BLaER1 treated with 17β-estradiol and CSF1 and Interleukin-3, amounts not matched to agents 10 nM and 100 nM (cell line): ENCODE measurements around the gene RBFOX1.

Source experiments
- H3K27ac ChIP-seq, 11 experiments: shearing (Covaris generic); formaldehyde crosslinking; 2 replicates each; pipeline ENCODE4 v1.8.1; 2022
- H3K27me3 ChIP-seq, 11 experiments: shearing (Covaris generic); formaldehyde crosslinking; 2 replicates each; pipeline ENCODE4 v1.8.1; 2022
- H3K36me3 ChIP-seq, 11 experiments: shearing (Covaris generic); formaldehyde crosslinking; 2 replicates each; pipeline ENCODE4 v1.8.1; 2022
- H3K4me1 ChIP-seq, 10 experiments: shearing (Covaris generic); formaldehyde crosslinking; 2 replicates each; pipeline ENCODE4 v1.8.1; 2022
- H3K4me2 ChIP-seq, 11 experiments: shearing (Covaris generic); formaldehyde crosslinking; 2 replicates each; pipeline ENCODE4 v1.8.1; 2022
- H3K4me3 ChIP-seq, 10 experiments: shearing (Covaris generic); formaldehyde crosslinking; 2 replicates each; pipeline ENCODE4 v1.8.1; 2022
- H3K9ac ChIP-seq, 11 experiments: shearing (Covaris generic); formaldehyde crosslinking; 2 replicates each; pipeline ENCODE4 v1.8.1; 2022
- H3K9me3 ChIP-seq, 11 experiments: shearing (Covaris generic); formaldehyde crosslinking; replicated peaks in 1 of 11; 2 replicates each; pipeline ENCODE4 v1.8.1; 2022
- H4K20me1 ChIP-seq, 11 experiments: shearing (Covaris generic); formaldehyde crosslinking; 2 replicates each; pipeline ENCODE4 v1.8.1; 2022
- Cebpa-rat ChIP-seq, 11 experiments: shearing (Covaris generic); IDR thresholded peaks; 2 replicates each; pipeline ENCODE4 v1.8.1; 2022

The RBFOX1 gene

DNA sequence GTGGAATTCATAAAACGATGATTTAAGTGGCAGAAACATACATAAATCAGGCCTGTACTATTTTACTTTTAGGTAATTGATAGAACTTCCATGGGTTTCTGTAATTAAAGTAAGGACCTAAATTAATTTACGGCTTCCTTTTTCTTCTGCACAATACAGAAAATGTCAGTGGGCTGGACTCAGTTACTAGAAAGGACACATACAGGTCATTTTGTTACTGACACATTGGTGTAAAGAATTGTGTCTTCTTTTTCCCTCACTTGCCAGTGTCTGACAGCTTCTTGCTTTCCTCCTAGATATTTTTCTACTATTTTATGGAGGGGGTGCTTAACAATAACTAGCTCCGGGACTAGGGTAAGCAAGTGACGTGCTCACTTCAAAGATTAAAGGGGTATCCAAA is 304.8 kb downstream of the RBFOX1 start:
- H3K4me1 ChIP-seq, result no peaks in the 10 kb centered on the region
- no peak for TF ChIP-seq Cebpa-rat (IDR thresholded peaks at IDR 0.05)
- no peaks in the 10 kb centered on the region for H3K9me3 ChIP-seq
- H3K27ac ChIP-seq, result no peak overlapping the region
- no peaks in the 10 kb centered on the region for H3K27me3 ChIP-seq
- H3K9ac ChIP-seq, result no peak overlapping the region
- no peak overlapping the region for H3K4me2 ChIP-seq
- no peaks in the 10 kb centered on the region for H4K20me1 ChIP-seq
- H3K36me3 ChIP-seq, result no peaks in the 10 kb centered on the region
- H3K4me3 ChIP-seq, result no peak overlapping the region

DNA sequence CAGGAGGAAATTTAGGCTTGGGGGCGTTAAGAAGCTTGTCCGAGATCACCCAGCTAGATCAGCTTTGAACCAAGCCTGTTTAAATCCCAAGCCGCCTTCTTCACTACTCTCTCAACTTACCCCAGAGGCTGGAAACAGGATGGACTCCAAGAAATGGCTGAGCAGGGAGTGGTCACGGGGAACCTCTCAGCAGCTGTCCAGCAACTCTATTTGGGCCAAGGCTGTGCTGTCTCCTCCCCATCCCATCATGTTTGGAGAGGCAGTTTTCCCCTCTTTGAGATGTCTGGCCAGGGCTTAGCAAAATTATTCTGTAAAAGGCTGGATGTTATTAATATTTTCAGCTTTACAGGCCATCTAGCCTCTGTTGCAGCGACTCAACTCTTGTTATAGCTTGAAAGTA is 305.7 kb downstream of the RBFOX1 start:
- Histone ChIP-seq H3K27me3 (no peaks in the 10 kb centered on the region), H3K4me1 (no peaks in the 10 kb centered on the region)
- no peak for TF ChIP-seq Cebpa-rat (IDR thresholded peaks at IDR 0.05)

DNA sequence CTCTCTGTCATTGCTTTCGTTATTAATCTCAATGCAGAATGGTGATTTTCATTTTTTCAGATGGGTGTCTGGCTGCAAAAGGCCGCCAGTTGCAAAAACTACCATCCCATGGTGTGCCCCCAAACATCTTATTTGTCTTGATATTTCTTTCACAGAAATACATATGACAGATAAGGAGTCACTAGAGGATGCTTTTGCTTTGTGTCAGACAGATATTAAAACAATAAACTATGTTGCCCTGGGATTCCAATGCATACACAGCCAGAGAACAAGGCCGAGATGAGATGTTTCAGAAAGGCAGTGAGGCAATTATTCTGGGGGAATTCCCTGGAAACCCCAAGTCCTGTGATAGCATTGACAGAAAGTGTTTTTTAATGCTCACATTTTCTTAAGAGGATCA is 307.7 kb downstream of the RBFOX1 start:
- Histone ChIP-seq H3K4me3 (no peak overlapping the region), H3K27ac (no peak overlapping the region)
- TF ChIP-seq Cebpa-rat (IDR thresholded peaks at IDR 0.05), result no peak

More for the DNA sequence above, 305.7 kb downstream of the RBFOX1 start:
- Histone ChIP-seq H3K27ac (no peak overlapping the region), H3K36me3 (no peaks in the 10 kb centered on the region), H3K9me3 (no peaks in the 10 kb centered on the region), H4K20me1 (no peaks in the 10 kb centered on the region), H3K4me2 (no peak overlapping the region), H3K4me3 (no peak overlapping the region), H3K9ac (no peak overlapping the region)

GRCh38 chr16:7644176-7644575 is 311.5 kb downstream of the RBFOX1 start:
- Histone ChIP-seq H3K4me3 (no peak overlapping the region), H3K36me3 (no peaks in the 10 kb centered on the region), H4K20me1 (no peaks in the 10 kb centered on the region), H3K9ac (no peak overlapping the region), H3K27ac (no peak overlapping the region), H3K4me2 (no peak overlapping the region), H3K27me3 (no peaks in the 10 kb centered on the region), H3K9me3 (no peaks in the 10 kb centered on the region), H3K4me1 (no peaks in the 10 kb centered on the region)
- TF ChIP-seq Cebpa-rat (IDR thresholded peaks at IDR 0.05), result no peak

More for the DNA sequence above, 307.7 kb downstream of the RBFOX1 start:
- no peaks in the 10 kb centered on the region for H3K27me3 ChIP-seq
- H3K36me3 ChIP-seq, result no peaks in the 10 kb centered on the region
- no peaks in the 10 kb centered on the region for H3K9me3 ChIP-seq
- H3K4me2 ChIP-seq, result no peak overlapping the region
- no peak overlapping the region for H3K9ac ChIP-seq
- no peaks in the 10 kb centered on the region for H4K20me1 ChIP-seq
- H3K4me1 ChIP-seq, result no peaks in the 10 kb centered on the region

- no peak overlapping the region for H3K27ac ChIP-seq
Observed at GRCh38 chr16:7644811-7645210, 312.2 kb downstream of the RBFOX1 start.

GRCh38 chr16:7646821-7647500 is 314.3 kb downstream of the RBFOX1 start:
- H3K4me2 ChIP-seq, result no peak overlapping the region
- no peaks in the 10 kb centered on the region for H3K27me3 ChIP-seq
- no peak overlapping the region for H3K4me3 ChIP-seq
- no peaks in the 10 kb centered on the region for H3K4me1 ChIP-seq
- no peaks in the 10 kb centered on the region for H3K9me3 ChIP-seq
- no peak for TF ChIP-seq Cebpa-rat (IDR thresholded peaks at IDR 0.05)
- no peak overlapping the region for H3K9ac ChIP-seq
- H3K27ac ChIP-seq, result no peak overlapping the region
- no peaks in the 10 kb centered on the region for H3K36me3 ChIP-seq
- no peaks in the 10 kb centered on the region for H4K20me1 ChIP-seq

More at GRCh38 chr16:7644811-7645210, 312.2 kb downstream of the RBFOX1 start:
- Histone ChIP-seq H3K36me3 (no peaks in the 10 kb centered on the region), H3K9me3 (no peaks in the 10 kb centered on the region), H3K4me1 (no peaks in the 10 kb centered on the region), H3K9ac (no peak overlapping the region), H3K27me3 (no peaks in the 10 kb centered on the region), H3K4me2 (no peak overlapping the region), H3K4me3 (no peak overlapping the region), H4K20me1 (no peaks in the 10 kb centered on the region)
- TF ChIP-seq Cebpa-rat (IDR thresholded peaks at IDR 0.05), result no peak

GRCh38 chr16:7650431-7650830 is 317.8 kb downstream of the RBFOX1 start:
- TF ChIP-seq Cebpa-rat (IDR thresholded peaks at IDR 0.05), result no peak
- no peaks in the 10 kb centered on the region for H3K9me3 ChIP-seq
- H3K4me2 ChIP-seq, result no peak overlapping the region

DNA sequence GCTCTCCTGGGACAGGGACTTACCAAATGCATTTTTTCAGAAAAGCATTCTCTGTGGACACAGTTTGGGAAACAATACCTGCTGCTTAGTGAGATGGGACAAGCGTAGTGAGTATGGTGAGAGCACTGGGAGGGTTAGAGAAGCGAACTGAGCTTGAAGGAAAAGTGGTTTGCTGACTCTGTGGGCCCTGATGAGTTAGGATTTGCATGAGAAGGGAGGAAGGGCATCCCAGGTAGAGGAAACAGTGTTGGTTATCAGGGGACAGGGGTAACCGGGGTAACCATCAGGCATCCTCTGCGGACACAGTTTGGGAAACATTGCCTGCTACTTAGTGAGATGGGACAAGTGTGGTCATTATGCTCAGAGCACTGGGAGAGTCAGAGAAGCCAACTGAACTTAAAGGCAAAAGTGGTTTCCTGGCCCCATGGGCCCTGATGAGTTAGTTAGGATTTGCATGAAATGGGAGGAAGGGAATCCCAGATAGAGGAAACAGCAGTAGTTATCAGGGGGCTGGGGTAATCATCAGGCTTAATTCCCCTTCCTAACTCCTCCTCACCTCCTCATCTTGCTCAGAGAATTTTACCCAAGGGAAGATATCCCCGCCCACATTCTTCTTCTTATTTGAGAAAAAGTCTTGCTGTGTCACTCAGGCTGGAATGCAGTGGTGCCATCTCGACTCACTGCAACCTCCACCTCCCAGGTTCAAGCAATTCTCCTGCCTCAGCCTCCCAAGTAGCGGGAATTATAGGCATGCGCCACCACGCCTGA is 319.3 kb downstream of the RBFOX1 start:
- Histone ChIP-seq H3K36me3 (no peaks in the 10 kb centered on the region), H3K27me3 (no peaks in the 10 kb centered on the region), H4K20me1 (no peaks in the 10 kb centered on the region), H3K4me2 (no peak overlapping the region), H3K4me3 (no peak overlapping the region), H3K9ac (no peak overlapping the region), H3K9me3 (no peaks in the 10 kb centered on the region), H3K27ac (no peak overlapping the region), H3K4me1 (no peaks in the 10 kb centered on the region)
- TF ChIP-seq Cebpa-rat (IDR thresholded peaks at IDR 0.05), result no peak

More at GRCh38 chr16:7650431-7650830, 317.8 kb downstream of the RBFOX1 start:
- Histone ChIP-seq H3K9ac (no peak overlapping the region), H3K27me3 (no peaks in the 10 kb centered on the region), H4K20me1 (no peaks in the 10 kb centered on the region), H3K27ac (no peak overlapping the region), H3K36me3 (no peaks in the 10 kb centered on the region), H3K4me3 (no peak overlapping the region), H3K4me1 (no peaks in the 10 kb centered on the region)

- H3K27me3 ChIP-seq, result no peaks in the 10 kb centered on the region
- H3K9ac ChIP-seq, result no peak overlapping the region
- H3K36me3 ChIP-seq, result no peaks in the 10 kb centered on the region
- no peak overlapping the region for H3K4me3 ChIP-seq
- no peak overlapping the region for H3K4me2 ChIP-seq
- no peaks in the 10 kb centered on the region for H3K9me3 ChIP-seq
- TF ChIP-seq Cebpa-rat (IDR thresholded peaks at IDR 0.05), result no peak
- H3K27ac ChIP-seq, result no peak overlapping the region
- no peaks in the 10 kb centered on the region for H4K20me1 ChIP-seq
- no peaks in the 10 kb centered on the region for H3K4me1 ChIP-seq
Observed at GRCh38 chr16:7653746-7654461, 321.3 kb downstream of the RBFOX1 start.
